ENCODE results near the gene WDR54. TPM values are rescaled to one million over a fixed set of nuclear protein-coding genes. Genes with fewer than 3 reads are reported as not detected.

WDR54 gene
- total and polyA plus RNA-seq, 10 of the 15 experiments (the other 5 are each of a cell fraction or from before 2014, with no cell fraction given): 38.2 to 116 (median 89.1) TPM

DNA sequence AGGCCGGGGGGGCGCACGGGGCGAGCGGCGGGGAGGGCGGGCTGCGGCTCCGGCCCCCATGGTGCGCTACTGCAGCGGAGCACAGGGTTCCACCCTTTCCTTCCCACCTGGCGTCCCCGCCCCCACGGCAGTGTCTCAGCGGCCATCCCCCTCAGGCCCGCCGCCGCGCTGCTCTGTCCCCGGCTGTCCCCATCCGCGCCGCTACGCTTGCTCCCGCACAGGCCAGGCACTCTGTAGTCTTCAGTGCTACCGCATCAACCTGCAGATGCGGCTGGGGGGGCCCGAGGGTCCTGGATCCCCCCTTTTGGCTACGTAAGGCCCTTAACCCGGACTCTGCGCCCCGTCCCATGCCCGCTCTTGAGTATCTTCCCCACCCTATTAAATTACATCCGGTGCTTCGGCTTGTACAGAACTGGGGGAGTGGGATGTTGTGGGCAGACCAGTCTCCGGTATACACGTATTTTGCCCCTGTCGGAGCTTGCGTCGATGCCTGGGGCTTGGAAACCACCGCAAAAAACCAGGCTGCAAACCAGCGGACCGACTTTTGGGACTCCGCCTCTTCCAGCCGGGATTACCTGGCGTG lies 36.1 kb downstream of the WDR54 start (continued):
- TF ChIP-seq, protein P1, sequence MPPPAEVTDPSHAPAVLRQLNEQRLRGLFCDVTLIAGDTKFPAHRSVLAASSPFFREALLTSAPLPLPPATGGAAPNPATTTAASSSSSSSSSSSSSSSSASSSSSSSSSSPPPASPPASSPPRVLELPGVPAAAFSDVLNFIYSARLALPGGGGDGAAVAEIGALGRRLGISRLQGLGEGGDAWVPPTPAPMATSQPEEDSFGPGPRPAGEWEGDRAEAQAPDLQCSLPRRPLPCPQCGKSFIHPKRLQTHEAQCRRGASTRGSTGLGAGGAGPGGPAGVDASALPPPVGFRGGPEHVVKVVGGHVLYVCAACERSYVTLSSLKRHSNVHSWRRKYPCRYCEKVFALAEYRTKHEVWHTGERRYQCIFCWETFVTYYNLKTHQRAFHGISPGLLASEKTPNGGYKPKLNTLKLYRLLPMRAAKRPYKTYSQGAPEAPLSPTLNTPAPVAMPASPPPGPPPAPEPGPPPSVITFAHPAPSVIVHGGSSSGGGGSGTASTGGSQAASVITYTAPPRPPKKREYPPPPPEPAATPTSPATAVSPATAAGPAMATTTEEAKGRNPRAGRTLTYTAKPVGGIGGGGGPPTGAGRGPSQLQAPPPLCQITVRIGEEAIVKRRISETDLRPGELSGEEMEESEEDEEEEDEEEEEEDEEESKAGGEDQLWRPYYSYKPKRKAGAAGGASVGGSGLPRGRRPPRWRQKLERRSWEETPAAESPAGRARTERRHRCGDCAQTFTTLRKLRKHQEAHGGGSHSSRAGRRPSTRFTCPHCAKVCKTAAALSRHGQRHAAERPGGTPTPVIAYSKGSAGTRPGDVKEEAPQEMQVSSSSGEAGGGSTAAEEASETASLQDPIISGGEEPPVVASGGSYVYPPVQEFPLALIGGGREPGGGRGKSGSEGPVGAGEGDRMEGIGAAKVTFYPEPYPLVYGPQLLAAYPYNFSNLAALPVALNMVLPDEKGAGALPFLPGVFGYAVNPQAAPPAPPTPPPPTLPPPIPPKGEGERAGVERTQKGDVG (CRISPR knock-in tag; IDR thresholded peaks at IDR 0.05): 0 out of 2 replicates have a peak, but pooled peaks have one; percentile 41
- TF ChIP-seq NR2F1 (conservative IDR thresholded peaks at IDR 0.05): peak; percentile 40; the same call in 1 of the 2 replicates
- TF ChIP-seq ZNF207 (IDR thresholded peaks at IDR 0.05; ENCODE audit: borderline replicate concordance): peak; percentile 80; the same call in 1 of the 2 replicates
- TF ChIP-seq FOXM1 (IDR thresholded peaks at IDR 0.05; ENCODE audit: low read depth, low read length): no peak
- TF ChIP-seq, protein P2, sequence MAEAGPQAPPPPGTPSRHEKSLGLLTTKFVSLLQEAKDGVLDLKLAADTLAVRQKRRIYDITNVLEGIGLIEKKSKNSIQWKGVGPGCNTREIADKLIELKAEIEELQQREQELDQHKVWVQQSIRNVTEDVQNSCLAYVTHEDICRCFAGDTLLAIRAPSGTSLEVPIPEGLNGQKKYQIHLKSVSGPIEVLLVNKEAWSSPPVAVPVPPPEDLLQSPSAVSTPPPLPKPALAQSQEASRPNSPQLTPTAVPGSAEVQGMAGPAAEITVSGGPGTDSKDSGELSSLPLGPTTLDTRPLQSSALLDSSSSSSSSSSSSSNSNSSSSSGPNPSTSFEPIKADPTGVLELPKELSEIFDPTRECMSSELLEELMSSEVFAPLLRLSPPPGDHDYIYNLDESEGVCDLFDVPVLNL (IDR thresholded peaks at IDR 0.05; ENCODE audit: low read depth, low read length): no peak
- no peak for TF ChIP-seq SIX5 (IDR thresholded peaks at IDR 0.05; ENCODE audit: low read depth, low read length, severe bottlenecking)
- no peak for TF ChIP-seq STAT3 (IDR thresholded peaks at IDR 0.05; ENCODE audit: low read depth, low read length)
- peak; percentile 88; the same call in 1 of the 2 replicates for TF ChIP-seq SMARCA5 (IDR thresholded peaks at IDR 0.05)
- peak in 1 of 2 experiments; percentile 42; a peak in 1 of 3 replicates for TF ChIP-seq EGR1 (IDR thresholded peaks at IDR 0.05; ENCODE audit: borderline replicate concordance in 1 of 2, low read depth in 2 of 2, low read length in 2 of 2)
- no peak for TF ChIP-seq MYC (IDR thresholded peaks at IDR 0.05; ENCODE audit: insufficient read depth, insufficient read length, insufficient replicate concordance, low read length, severe bottlenecking)

Measured in GM12878 (cell line).